OCI-LY3 (cell line): ENCODE measurements around the gene POGLUT3.

Experiments
- H2AFZ ChIP-seq: fragments of 200-600, 300-600 bp; shearing (Covaris generic); 2 replicates; pipeline ENCODE4 v1.6.0; 2014; ENCODE audit warnings: antibody characterized with exemption, low read depth, low read length
- H3K27ac ChIP-seq: fragments of 200-600, 300-600 bp; sonication (generic); 2 replicates; pipeline ENCODE4 v1.5.1; 2014; ENCODE audit warnings: mild to moderate bottlenecking, low read length, moderate library complexity, mixed read lengths
- H3K27me3 ChIP-seq: fragments of 200-600, 300-600 bp; sonication (generic); 2 replicates; pipeline ENCODE4 v1.6.1; 2014; ENCODE audit warnings: low read depth, low read length, mixed read lengths
- H3K36me3 ChIP-seq: fragments of 200-600, 300-600 bp; sonication (generic); replicated peaks from 2 replicates; pipeline ENCODE3; 2014; ENCODE audit warnings: low read depth, low read length, mixed read lengths
- H3K4me1 ChIP-seq: fragments of 300-600, 200-600 bp; sonication (generic); 2 replicates; pipeline ENCODE4 v1.6.1; 2014; ENCODE audit warnings: low read length, mixed read lengths
- H3K4me2 ChIP-seq: fragments of 200-600, 300-600 bp; sonication (generic); 2 replicates; pipeline ENCODE4 v1.6.1; 2014; ENCODE audit warnings: low read length, mixed read lengths
- H3K4me3 ChIP-seq: fragments of 300-600, 200-600 bp; sonication (generic); 2 replicates; pipeline ENCODE4 v1.5.1; 2014; ENCODE audit warnings: antibody characterized with exemption, mild to moderate bottlenecking, low read length, moderate library complexity
- H3K79me2 ChIP-seq: fragments of 300-600, 200-600 bp; shearing (Covaris generic); 2 replicates; pipeline ENCODE4 v1.6.1; 2014; ENCODE audit warnings: mild to moderate bottlenecking, low read length, mixed read lengths
- H3K9ac ChIP-seq: fragments of 300-600, 200-600 bp; shearing (Covaris generic); 2 replicates; pipeline ENCODE4 v1.6.0; 2014; ENCODE audit warnings: mild to moderate bottlenecking, low read length, moderate library complexity
- H3K9me3 ChIP-seq: fragments of 200-600, 300-600 bp; shearing (Covaris generic); 2 replicates; pipeline ENCODE4 v1.6.1; 2014; ENCODE audit warnings: low read length, mixed read lengths; ENCODE audit not compliant: insufficient read depth
- H4K20me1 ChIP-seq: fragments of 200-600, 300-600 bp; sonication (generic); 2 replicates; pipeline ENCODE4 v1.6.1; 2016; ENCODE audit warnings: low read length, mixed read lengths; ENCODE audit not compliant: insufficient read depth
- EZH2phosphoT487 ChIP-seq: fragments of 200-600 bp; shearing (Covaris generic); IDR thresholded peaks from 2 replicates; pipeline ENCODE4 v1.6.1; 2018; ENCODE audit warnings: antibody characterized with exemption, mixed run types, low read depth
- TF ChIP-seq, protein P1 (sequence below): fragments of 200-600, 300-600 bp; sonication (generic); IDR thresholded peaks from 2 replicates; pipeline ENCODE4 v1.5.1; 2014; ENCODE audit warnings: antibody characterized with exemption, low read length, low read depth

The POGLUT3 gene

DNA sequence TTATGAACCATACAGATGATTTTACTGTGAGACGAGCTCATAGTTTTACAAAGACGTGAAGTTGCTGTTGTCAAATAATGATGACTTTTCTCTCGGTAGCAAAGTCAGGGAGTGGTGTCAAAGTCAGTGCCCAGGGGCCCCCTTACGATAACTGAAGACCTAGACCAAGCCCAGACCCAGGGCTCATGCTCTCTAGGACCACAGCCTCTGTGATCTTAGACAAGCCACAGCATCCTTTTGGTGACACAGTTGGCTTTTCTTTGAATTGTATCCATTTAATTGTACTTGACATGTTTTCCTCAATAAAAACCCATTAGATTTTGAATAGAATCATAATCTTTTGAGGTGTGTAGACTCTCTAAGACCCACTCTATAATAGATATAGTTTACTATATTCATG lies 17.9 kb upstream of the POGLUT3 start:
- no peaks in the 10 kb centered on the region for H3K27me3 ChIP-seq
- no peak overlapping the region for H3K4me3 ChIP-seq
- no peaks in the 10 kb centered on the region for H3K9me3 ChIP-seq
- H3K36me3 ChIP-seq: no peaks in the 10 kb centered on the region
- H4K20me1 ChIP-seq: no peaks in the 10 kb centered on the region
- no peaks in the 10 kb centered on the region for H3K79me2 ChIP-seq
- no peak overlapping the region for H3K4me2 ChIP-seq
- no peak overlapping the region for H3K27ac ChIP-seq
- TF ChIP-seq, protein P1, sequence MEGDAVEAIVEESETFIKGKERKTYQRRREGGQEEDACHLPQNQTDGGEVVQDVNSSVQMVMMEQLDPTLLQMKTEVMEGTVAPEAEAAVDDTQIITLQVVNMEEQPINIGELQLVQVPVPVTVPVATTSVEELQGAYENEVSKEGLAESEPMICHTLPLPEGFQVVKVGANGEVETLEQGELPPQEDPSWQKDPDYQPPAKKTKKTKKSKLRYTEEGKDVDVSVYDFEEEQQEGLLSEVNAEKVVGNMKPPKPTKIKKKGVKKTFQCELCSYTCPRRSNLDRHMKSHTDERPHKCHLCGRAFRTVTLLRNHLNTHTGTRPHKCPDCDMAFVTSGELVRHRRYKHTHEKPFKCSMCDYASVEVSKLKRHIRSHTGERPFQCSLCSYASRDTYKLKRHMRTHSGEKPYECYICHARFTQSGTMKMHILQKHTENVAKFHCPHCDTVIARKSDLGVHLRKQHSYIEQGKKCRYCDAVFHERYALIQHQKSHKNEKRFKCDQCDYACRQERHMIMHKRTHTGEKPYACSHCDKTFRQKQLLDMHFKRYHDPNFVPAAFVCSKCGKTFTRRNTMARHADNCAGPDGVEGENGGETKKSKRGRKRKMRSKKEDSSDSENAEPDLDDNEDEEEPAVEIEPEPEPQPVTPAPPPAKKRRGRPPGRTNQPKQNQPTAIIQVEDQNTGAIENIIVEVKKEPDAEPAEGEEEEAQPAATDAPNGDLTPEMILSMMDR: no peak
- no peak for TF ChIP-seq EZH2phosphoT487
- no peaks in the 10 kb centered on the region for H3K4me1 ChIP-seq
- no peak overlapping the region for H3K9ac ChIP-seq
- H2AFZ ChIP-seq: no peak overlapping the region

DNA sequence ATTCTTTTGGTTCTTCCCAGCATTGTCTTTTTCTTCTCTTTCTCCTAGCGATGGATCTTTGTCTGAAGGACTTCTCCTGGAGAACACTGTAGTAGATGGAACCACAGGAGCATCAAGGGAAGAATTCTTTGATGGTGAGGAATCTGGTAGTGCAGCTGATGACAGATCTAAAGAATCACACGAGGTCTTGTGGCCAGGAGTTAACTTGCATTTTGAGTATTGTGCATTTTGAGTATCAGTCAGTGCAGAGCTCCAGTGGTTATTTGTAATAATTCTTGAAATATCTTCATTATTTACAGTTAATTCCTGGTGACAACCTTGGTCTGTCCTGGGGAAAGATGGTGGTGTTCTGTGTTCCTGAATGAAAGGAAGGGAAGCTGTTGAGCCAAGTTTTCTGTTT lies 14.5 kb upstream of the POGLUT3 start:
- no peaks in the 10 kb centered on the region for H3K36me3 ChIP-seq
- no peak overlapping the region for H3K4me3 ChIP-seq
- no peaks in the 10 kb centered on the region for H3K27me3 ChIP-seq
- H3K4me2 ChIP-seq: no peak overlapping the region
- no peak overlapping the region for H3K9ac ChIP-seq
- H3K9me3 ChIP-seq: no peaks in the 10 kb centered on the region
- H3K4me1 ChIP-seq: no peaks in the 10 kb centered on the region
- H3K27ac ChIP-seq: no peak overlapping the region
- no peaks in the 10 kb centered on the region for H3K79me2 ChIP-seq
- TF ChIP-seq EZH2phosphoT487: no peak
- TF ChIP-seq, protein P1: no peak
- H4K20me1 ChIP-seq: no peaks in the 10 kb centered on the region
- no peak overlapping the region for H2AFZ ChIP-seq

DNA sequence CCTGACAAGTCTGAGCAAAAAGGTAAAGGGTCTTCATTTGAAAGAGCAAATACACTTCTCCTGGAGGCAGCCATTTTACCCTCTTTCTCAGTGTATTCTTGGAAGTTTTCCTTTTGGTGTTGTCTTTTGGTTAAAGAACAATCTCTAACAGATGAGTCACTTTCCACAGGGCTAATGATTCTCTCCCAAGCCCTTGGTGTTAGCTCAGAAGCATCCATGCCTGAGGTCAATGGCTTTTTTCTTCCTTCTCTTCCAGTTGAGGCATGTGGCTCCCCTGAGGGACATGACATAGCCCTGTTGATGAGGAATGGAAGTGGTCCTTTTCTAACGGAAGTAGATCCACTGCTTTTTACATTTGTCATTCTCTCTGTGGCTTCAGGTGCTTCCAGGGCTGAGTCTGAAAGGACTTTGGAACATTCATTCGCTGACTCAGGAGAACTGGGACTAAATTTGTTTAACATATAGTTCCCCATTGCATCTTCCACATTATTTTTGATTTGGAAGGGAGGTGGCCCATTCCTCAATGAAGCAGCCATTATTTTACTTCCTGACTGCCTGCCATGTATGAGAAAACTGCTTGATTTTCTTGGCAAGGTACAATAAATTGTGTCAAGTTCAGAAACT lies 13.8 kb upstream of the POGLUT3 start:
- H2AFZ ChIP-seq: no peak overlapping the region
- H3K4me3 ChIP-seq: no peak overlapping the region
- H3K9me3 ChIP-seq: no peaks in the 10 kb centered on the region
- no peak overlapping the region for H3K4me2 ChIP-seq
- H3K4me1 ChIP-seq: no peaks in the 10 kb centered on the region
- H3K79me2 ChIP-seq: no peaks in the 10 kb centered on the region
- H3K36me3 ChIP-seq: no peaks in the 10 kb centered on the region
- H3K9ac ChIP-seq: no peak overlapping the region
- no peak overlapping the region for H3K27ac ChIP-seq
- no peaks in the 10 kb centered on the region for H3K27me3 ChIP-seq
- no peaks in the 10 kb centered on the region for H4K20me1 ChIP-seq
- TF ChIP-seq EZH2phosphoT487: no peak
- TF ChIP-seq, protein P1: no peak

DNA sequence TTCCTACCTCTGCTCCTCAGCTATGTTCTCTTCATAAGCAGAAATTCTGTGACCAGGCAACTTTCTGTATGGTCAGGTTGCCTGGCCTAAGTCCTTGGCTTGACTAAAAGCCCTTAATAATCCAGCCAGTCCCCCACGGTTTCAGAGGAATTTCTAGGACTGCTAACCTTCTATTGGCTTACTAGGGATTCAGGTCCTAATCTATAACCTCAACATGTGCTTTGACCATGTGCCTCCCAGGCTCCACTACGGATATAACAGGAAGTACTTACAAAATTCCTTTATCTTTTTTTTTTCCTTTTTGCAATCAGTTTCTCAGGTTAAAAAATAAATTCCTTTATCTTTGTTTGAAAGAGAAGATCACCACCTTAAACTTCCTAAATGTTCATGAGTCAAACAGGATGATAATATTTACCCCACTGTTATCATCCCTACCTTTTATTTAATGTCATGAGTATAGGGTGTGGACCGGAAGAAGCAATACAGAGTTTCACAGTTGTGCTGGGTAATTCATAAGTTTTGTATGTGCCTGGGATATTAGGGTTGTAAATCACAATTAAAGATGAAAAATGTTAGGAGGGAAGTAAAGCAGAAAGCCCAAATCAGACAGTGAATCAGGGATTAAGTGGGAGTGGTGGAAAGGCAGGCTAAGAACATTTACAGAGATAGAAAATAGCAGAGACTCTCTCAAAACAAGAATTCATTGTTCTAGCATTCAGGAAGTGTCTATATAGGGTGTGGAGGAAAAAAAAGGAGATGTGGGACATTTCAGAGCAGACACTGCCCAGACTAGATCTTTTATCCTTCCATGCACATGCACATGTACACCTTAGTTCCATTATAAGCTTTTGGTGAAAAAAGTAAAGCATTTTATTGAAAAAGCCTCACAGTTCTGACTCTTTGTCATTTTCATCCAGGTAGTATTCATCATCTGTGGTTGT lies 10.7 kb upstream of the POGLUT3 start:
- Histone ChIP-seq H3K9ac (no peak overlapping the region), H3K4me1 (no peaks in the 10 kb centered on the region), H3K9me3 (no peaks in the 10 kb centered on the region), H3K79me2 (no peaks in the 10 kb centered on the region), H3K4me2 (no peak overlapping the region), H3K4me3 (no peak overlapping the region), H3K27ac (no peak overlapping the region), H2AFZ (no peak overlapping the region), H3K27me3 (no peaks in the 10 kb centered on the region), H4K20me1 (no peaks in the 10 kb centered on the region), H3K36me3 (no peaks in the 10 kb centered on the region)
- TF ChIP-seq EZH2phosphoT487: no peak
- TF ChIP-seq, protein P1: no peak
